Stimulated activated CD4-positive, alpha-beta T cell treated with anti-CD3 and anti-CD28 coated beads, Interleukin-15, amount 100 ng/mL, for 24 hours (primary cell): Measurements from ENCODE around the gene ZNF429.
"Not testable (repeated sequence)": the region's sequence is repeated elsewhere in the genome, so short reads cannot be mapped to it uniquely, and the experiment has no call there.

Source experiments
- DNase-seq: peaks from one replicate; pipeline ENCODE4 v3.0.0-alpha.2; 2020

The ZNF429 gene

GRCh38 chr19:21505459-21506451 is at the start of gene ZNF429:
Gene ZNF429 (plus strand): TSS chr19:21505602. CDS start chr19:21505772, 170 bp downstream.
- peak; percentile 93 for DNase-seq

GRCh38 chr19:21460686-21461085 is 44.7 kb upstream of the ZNF429 start:
- DNase-seq = no peak

DNA sequence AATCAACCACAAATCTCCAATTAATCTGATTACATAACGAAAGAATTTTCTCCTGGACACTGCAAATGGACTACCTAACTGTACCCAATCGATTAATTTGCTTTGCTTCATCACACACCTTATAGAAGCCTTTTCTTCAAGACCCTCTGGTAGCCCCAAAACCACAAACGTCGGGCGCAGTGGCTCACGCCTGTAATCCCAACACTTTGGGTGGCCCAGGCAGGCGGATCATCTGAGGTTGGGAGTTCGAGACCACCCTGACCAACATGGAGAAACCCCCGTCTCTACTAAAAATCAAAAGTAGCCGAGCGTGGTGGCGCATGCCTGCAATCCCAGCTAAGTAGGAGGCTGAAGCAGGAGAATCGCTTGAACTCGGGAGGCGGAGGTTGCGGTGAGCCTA is 42.9 kb upstream of the ZNF429 start:
- DNase-seq = no peak

- DNase-seq = peak; percentile 68
These were observed 41.8 kb upstream of the ZNF429 start for GRCh38 chr19:21463449-21464105.

DNA sequence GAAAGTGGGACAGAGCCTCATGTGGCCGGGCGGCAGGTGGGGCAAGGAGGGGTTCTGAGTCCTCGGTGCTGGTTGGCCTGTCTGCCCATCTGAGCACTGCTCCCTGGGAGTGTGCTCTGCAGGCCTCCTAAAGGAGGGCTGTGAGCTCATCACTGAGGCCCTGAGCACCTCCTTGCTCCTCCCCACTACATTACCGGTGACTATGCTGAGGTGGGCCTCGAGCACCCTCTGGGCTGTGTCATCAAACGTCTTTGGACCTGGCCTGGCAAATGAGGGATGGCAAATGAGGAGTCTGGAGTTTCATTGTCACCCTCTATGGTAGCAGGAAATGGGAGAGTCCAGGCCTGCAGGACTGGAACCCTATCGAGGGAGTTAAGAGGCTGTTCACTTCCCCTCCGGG is 38.8 kb upstream of the ZNF429 start:
- DNase-seq = no peak

GRCh38 chr19:21468791-21469190 is 36.6 kb upstream of the ZNF429 start:
- DNase-seq = no peak

DNA sequence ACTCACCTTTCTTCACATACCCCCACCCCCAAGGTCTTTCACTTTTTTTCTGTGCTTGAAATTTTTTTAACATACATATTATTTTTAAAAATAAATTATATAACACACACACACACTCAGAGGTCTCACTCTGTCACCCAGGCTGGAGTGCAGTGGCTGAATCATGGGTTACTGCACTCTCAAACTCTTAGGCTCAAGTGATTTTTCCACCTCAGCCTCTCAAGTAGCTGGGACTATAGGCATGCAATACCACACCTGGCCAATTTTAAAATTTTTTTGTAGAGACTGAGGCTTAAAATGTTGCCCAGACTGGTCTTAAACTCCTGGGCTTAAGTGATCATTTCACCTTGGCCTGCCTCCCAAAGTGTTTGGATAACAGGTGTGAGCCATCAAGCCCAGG is 32.9 kb upstream of the ZNF429 start:
- DNase-seq = no peak

- peak; percentile 92 for DNase-seq
These were observed 30.7 kb upstream of the ZNF429 start for GRCh38 chr19:21474671-21475181.

DNA sequence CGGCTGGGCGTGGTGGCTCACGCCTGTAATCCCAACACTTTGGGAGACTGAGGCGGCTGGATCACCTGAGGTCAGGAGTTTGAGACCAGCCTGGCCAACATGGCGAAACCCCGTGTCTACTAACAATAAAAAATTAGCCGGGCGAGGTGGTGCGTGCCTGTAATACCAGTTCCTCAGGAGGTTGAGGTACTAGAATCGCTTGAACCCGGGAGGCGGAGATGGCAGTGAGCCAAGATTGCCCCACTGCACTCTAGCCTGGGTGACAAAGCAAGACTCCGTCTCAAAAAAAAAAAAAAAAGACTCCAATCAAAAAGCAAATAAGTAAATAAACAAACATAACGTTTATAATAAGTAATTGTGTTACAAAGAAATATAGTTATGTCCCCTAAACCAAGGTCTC is 23.0 kb upstream of the ZNF429 start:
- DNase-seq = not testable (repeated sequence)

DNA sequence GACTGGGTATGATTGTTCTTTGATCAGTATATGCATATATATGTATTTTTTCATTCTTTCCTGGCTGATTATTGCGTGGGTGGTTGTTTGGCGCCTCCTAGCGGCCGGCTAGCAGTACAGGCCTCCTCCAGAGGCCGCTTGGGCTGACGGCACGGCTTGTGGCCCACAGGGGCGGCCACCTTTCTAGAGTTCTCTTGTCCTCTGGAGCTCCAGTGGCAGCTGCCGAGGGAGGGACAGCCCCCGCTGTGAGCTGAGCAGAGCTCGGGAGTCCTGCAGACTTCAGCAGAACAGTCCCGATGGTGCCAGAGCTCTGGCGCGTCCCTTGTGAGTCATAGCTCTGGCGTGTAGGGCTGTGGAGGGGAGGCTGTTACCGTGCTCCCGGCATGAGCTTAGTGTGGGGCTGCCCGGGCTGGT is 22.5 kb upstream of the ZNF429 start:
- DNase-seq = peak; percentile 76

DNA sequence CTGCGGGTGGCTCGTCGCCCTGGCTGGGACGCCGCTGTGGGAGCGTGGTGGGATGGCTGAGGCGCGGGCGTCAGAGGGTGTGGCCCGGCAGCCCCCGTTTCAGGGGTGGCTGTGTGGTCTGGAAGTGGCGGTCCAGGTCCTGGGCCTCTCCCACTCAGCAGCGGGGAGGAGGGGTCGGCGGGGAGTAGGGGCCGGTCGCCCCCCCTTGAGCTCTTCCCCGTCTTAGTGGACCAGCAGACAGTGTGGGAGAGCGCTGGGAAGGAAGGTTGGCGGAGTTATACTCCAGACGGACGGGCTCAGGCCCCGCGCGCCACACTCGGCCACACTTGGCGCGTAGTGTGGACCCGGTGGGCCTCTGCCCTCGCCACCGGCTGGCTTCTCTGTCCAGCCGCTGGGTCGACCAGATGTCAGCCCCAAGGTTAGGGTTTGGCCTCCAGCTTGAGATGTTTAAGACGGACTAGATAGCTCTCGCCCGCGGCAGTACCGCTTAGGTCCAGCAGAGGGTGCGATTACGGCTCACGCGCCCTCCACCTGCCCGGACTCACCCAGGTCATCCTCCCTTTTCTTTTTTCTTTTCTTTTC is 21.7 kb upstream of the ZNF429 start:
- peak; percentile 77 for DNase-seq

DNA sequence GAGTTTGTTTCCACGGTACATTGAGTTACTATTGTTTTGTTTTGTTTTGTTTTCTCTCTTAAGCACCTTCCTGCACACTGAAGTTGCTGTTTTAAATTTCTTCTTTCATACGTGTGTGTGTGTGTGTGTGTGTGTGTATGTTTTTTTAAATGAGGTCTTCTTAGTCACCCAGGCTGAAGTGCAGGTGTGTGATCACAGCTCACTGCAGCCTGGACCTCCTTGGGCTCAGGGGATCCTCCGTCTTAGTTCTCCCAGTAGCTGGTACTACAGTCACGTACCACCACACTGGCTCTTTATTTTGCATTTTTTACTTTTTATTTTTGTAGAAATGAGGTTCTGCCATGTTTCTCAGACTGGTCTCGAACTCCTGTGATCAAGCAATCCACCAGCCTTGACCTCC is 20.8 kb upstream of the ZNF429 start:
- DNase-seq = no peak

DNA sequence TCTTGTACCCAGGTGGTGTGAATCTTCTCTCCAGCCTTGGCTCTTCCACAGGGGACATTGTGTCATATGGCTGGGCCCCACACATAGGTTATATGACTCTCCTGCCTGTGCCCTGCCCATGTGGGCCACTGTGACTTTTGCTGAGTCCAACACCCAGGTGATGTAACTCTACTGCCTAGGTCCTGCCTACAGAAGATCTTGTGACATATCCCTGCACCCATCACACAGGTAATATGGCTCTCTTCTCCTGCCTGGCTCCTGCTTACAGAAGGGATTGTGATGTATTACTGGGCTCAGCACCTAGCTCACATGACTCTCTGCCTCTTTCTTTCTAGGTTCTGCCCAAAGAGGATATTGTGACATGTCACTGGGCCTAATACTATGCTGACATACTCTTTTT is 19.5 kb upstream of the ZNF429 start:
- no peak for DNase-seq

DNA sequence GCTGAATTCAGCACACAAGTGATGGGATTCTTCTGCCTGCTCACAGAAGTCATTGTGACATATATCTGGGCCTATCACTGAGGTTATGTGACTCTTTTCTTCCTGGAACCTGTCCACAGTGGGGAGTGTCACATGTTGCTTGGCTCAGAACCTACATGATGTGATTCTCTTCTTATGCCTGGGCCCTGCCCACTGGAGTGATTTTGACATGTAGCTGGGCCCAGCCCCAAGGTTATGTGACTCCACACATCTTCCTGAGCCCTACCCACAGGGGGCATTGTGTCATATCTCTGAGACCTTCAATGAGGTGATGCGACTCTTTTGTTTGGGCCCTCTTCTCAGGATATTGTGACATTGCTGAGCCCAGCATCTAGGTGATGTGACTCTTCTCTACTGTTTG is 17.4 kb upstream of the ZNF429 start:
- no peak for DNase-seq

- no peak for DNase-seq
These were observed 14.3 kb upstream of the ZNF429 start for GRCh38 chr19:21491146-21491545.

- DNase-seq = no peak
These were observed 12.2 kb upstream of the ZNF429 start for GRCh38 chr19:21492947-21493906.

GRCh38 chr19:21496876-21497275 is 8.5 kb upstream of the ZNF429 start:
- DNase-seq = no peak

GRCh38 chr19:21498651-21499050 is 6.8 kb upstream of the ZNF429 start:
- no peak for DNase-seq

GRCh38 chr19:21508198-21508597 is 2.8 kb downstream of the ZNF429 start:
- no peak for DNase-seq

GRCh38 chr19:21511058-21511457 is 5.7 kb downstream of the ZNF429 start:
- DNase-seq = not testable (repeated sequence)

DNA sequence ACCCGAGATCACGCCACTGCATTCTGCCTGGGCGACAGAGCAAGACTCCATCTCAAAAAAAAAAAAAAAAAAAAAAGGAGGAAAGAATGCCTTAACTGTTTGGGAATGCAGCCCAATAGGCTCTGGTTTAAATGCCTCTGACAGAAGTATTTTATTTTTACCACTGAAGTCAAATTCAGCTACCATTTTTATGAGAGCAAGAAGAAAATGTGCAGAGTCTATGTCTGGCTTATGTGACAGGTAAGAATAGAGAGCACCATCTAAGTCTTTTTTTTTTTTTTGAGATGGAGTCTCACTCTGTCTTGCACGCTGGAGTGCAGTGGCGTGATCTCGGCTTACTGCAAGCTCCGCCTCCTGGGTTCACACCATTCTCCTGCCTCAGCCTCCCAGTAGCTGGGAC is 7.2 kb downstream of the ZNF429 start:
- not testable (repeated sequence) for DNase-seq

GRCh38 chr19:21513651-21514050 is 8.2 kb downstream of the ZNF429 start:
- DNase-seq = no peak
